ENCODE results near the gene SLC35D2. TPM values are rescaled to one million over a fixed set of nuclear protein-coding genes. Genes with fewer than 3 reads are reported as not detected.

The SLC35D2 gene
- total RNA-seq, 1 experiment from 2014 or later = 19.0 TPM

GRCh38 chr9:96274939-96275338 lies 108.6 kb downstream of the SLC35D2 start:
- no peak for TF ChIP-seq CTCF (conservative IDR thresholded peaks at IDR 0.05)
- H3T11ph ChIP-seq (ENCODE audit: low read length) = no peak overlapping the region
- no peak overlapping the region for H2BK120ac ChIP-seq (ENCODE audit: low read depth, low read length, poor library complexity, severe bottlenecking)
- H3K79me2 ChIP-seq (ENCODE audit: insufficient read depth, low read length) = no peaks in the 10 kb centered on the region
- H2AK5ac ChIP-seq (ENCODE audit: insufficient read length, low read length) = no peak overlapping the region
- H3K4me1 Mint-ChIP-seq = peaks cover 12% of the 10 kb centered on the region in 2 experiments
- no peak overlapping the region for H2BK20ac ChIP-seq (ENCODE audit: low read depth, low read length, poor library complexity, severe bottlenecking)
- peaks cover 5% of the 10 kb centered on the region for H3K27me3 Mint-ChIP-seq (ENCODE audit: low read depth)
- no peak overlapping the region for H2BK15ac ChIP-seq (ENCODE audit: low read depth, low read length)
- no peaks in the 10 kb centered on the region for H3K27me3 ChIP-seq (ENCODE audit: insufficient read depth, low read length)
- H4K5ac ChIP-seq (ENCODE audit: insufficient read length, low read depth, low read length) = no peak overlapping the region
- H3K18ac ChIP-seq (ENCODE audit: insufficient read length, low read depth, low read length) = no peak overlapping the region
- H3K9me3 Mint-ChIP-seq = peaks cover 42 to 44% of the 10 kb centered on the region in 2 experiments
- no peak overlapping the region for H2BK5ac ChIP-seq (ENCODE audit: insufficient read length, low read length)
- H3K36me3 Mint-ChIP-seq (ENCODE audit: insufficient read depth in 1 of 3, low read depth in 3 of 3) = peaks cover 22 to 32% (median 23%) of the 10 kb centered on the region in 3 experiments
- H3K4me2 ChIP-seq (ENCODE audit: insufficient read depth, insufficient read length, low read length) = no peak overlapping the region
- H4K20me1 ChIP-seq (ENCODE audit: control insufficient read depth, insufficient read depth, insufficient read length) = no peaks in the 10 kb centered on the region
- no peak overlapping the region for H3K56ac ChIP-seq (ENCODE audit: insufficient read length, low read depth, low read length)
- H3K23ac ChIP-seq (ENCODE audit: insufficient read length, low read depth, low read length) = no peak overlapping the region
- no peak overlapping the region for H2BK12ac ChIP-seq (ENCODE audit: insufficient read length, low read depth, low read length)
- H3K9ac ChIP-seq (ENCODE audit: extremely low read depth, insufficient read length, low read length) = no peak overlapping the region
- H3K23me2 ChIP-seq (ENCODE audit: insufficient read length, low read depth, low read length, poor library complexity, severe bottlenecking) = no peaks in the 10 kb centered on the region
- H4K8ac ChIP-seq (replicated peaks; ENCODE audit: insufficient read length, low read depth, low read length) = no peak overlapping the region
- no peak overlapping the region for H4K91ac ChIP-seq (ENCODE audit: insufficient read length, low read depth, low read length)
- no peak overlapping the region for H2AFZ ChIP-seq (ENCODE audit: low read length)
- H3K14ac ChIP-seq (ENCODE audit: insufficient read depth, low read length) = no peak overlapping the region
- WGBS (ENCODE audit: extremely low coverage, insufficient read length, low lambda C conversion rate) = no CpG with 5 or more reads among the region's 2 CpGs
- H3K9me3 ChIP-seq (ENCODE audit: control insufficient read depth, low read depth, low read length) = no peaks in the 10 kb centered on the region
- no peaks in the 10 kb centered on the region; the same call in 1 of the 2 replicates for H3K4me1 ChIP-seq (ENCODE audit: insufficient read depth, low read length)
- no peak overlapping the region for H3K4me3 Mint-ChIP-seq
- H3K79me1 ChIP-seq (ENCODE audit: insufficient read depth, low read depth, low read length, poor library complexity, severe bottlenecking) = no peaks in the 10 kb centered on the region
- no peak for DNase-seq
- H3K4ac ChIP-seq (ENCODE audit: low read depth, low read length) = no peak overlapping the region
- no peak overlapping the region for H3K27ac Mint-ChIP-seq
- no peak overlapping the region for H3K27ac ChIP-seq (ENCODE audit: insufficient read length, low read depth, low read length)

Other genes with a start within 250 kb of the SLC35D2 start
- gene HSD17B3, start 81.5 kb downstream of the SLC35D2 start, total RNA-seq (2021) = not detected in 2 replicates
- gene ZNF367, start 34.7 kb upstream of the SLC35D2 start, total RNA-seq (2021) = 9.3 and 10.1 TPM in 2 replicates
- gene HABP4, start 66.5 kb upstream of the SLC35D2 start, total RNA-seq (2021) = 6.8 and 7.5 TPM in 2 replicates
- gene CDC14B, start 236.1 kb upstream of the SLC35D2 start, total RNA-seq (2021) = 26.6 and 28.4 TPM in 2 replicates